Ecto neural progenitor cell (in vitro differentiated cells): Measurements from ENCODE around the gene BUB1.
"Not testable (repeated sequence)": the region's sequence is repeated elsewhere in the genome, so short reads cannot be mapped to it uniquely, and the experiment has no call there.

Experiments used
- DNase-seq: peaks from one replicate; pipeline ENCODE4 v3.0.0-alpha.2; 2018; ENCODE audit warnings: low spot score

BUB1 gene

DNA sequence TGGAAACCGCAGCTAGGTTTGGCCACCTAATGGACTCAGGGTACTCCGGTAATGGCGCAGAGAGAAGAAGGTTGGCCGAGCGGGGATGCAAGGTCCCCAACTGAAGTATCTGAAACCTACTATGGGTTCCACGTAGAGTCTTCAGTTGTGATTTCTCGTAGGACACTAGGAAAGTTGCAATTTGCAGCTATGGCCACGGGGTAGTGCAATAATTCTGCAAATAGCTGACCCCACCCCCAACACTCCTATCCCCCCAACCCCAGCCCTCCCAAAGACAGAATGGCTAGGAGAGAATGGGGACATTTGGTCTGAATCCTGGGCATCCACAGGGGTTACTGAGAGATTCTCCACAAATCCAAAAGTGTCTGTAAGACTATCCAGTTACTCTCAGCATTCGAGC, 75.7 kb downstream of the BUB1 start:
- not testable (repeated sequence) for DNase-seq

DNA sequence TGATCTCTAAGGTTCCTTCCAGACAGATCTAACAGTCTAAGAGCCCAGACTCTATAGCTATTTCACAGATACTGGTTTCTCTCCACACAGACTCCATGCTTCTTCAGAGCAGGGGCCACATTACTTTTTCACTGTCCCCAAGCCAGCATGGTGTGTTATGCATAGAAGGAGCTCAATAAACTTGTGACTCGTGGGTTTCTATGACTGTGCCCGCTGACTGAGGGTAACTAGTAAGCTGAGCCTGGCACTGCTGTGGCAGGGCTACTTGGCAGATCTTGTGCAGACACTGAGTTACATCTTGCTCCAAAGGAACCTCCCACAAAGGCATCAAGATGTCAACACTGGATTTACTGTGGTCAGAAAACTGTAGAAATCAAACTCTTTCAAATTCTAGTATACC, 85.9 kb downstream of the BUB1 start:
- DNase-seq = not testable (repeated sequence)

DNA sequence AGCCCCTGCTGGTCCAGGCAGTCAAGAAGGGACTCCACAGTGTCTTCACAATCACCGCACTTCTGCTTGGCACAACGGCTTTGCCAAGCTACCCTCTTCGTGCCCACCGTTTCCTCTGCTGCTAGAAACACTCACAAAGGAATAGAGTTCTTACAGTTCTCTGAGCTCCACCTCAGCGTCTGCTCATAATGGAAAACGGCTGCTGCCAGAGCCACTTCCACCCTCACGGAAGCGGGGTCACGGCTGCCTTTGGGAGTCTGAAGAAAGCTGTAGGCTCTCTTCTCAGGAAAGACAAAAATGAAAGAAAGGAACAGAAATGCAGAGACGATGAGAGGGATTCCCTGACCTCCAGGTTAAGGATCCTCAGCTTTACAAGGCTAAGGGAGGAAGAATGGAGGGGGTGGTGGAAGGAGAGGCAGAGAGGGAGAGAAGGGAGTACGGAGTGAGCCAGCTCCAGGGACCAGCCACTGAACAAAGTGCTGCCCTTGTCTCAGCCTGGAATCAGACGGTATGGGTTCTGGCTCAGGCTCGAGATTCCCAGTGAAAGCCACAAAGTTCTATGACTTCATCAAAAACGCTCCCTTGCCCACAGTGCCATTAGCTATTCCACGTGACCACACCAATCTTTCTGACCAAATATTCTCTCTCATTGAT, 88.1 kb downstream of the BUB1 start:
- not testable (repeated sequence) for DNase-seq

DNA sequence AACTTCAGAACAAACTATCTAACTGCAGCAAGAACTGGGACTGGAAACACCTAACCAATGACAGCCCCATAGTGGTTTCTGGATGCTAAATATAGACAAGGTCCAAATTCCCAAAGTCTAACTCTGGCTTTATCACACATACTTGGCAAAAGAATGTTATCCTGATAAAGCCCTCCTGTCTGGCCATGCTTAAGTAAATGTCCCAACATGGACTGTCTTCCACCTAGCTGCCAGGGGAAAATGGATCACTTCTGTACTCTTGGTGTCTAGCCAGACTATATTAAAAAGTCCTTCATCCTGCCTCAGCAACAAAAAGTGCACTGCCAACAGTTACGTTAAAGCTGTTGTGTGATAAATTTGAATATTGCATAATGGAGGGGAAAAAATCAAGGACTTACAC, 89.3 kb downstream of the BUB1 start:
- DNase-seq = not testable (repeated sequence)
